GM12865 (cell line): ENCODE results near the gene ZSCAN2.

Experiments
- DNase-seq: peaks from one replicate; pipeline ENCODE4 v3.0.0; 2010; ENCODE audit warnings: low read depth
- H3K4me3 ChIP-seq: 2 replicates; pipeline ENCODE4 v1.5.1; 2011; ENCODE audit warnings: mild to moderate bottlenecking, low read depth, low read length, control low read depth
- CTCF ChIP-seq: IDR thresholded peaks from 2 replicates; pipeline ENCODE4 v1.5.1; 2011; ENCODE audit warnings: low read length, control low read depth, low read depth, inconsistent platforms; ENCODE audit not compliant: insufficient read depth; ENCODE audit errors: missing control alignments

ZSCAN2 gene

DNA sequence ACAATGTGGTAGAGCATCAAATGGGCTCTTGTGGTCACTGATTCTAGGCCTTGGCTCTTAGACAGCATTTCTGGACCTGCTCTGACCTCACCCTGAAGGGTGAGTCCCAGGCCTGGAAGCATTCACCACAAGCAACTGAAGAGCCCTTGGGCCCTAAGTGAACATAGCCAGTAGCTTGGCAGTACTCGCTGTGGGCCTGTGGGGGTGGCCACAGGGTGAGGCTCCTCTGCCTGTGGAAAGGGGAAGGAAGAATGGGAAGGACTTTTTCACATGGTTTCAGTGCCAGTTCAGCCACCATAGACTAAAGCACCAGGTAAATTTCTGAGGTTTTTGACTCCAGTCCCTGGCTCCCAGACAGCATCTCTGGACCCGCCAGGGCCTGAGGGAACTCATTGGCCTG lies 5.1 kb upstream of the ZSCAN2 start:
- no peak for DNase-seq
- no peak overlapping the region for H3K4me3 ChIP-seq
- no peak for TF ChIP-seq CTCF

DNA sequence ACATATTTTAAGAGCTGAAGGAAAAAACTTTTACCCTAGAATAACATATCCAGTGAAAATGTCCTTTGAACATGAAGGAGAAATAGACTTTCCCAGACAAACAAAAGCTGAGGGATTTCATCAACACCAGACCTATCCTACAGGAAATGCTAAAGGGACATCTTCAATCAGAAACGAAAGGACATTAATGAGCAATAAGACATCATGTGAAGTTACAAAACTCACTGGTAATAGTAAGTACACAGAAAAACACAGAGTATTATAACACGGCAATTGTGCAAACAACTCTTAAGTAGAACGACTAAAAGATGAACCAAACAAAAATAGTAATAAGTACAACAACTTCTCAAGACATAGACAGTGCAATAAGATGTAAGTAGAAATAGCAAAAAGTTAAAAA lies 3.5 kb upstream of the ZSCAN2 start:
- no peak overlapping the region for H3K4me3 ChIP-seq
- no peak for TF ChIP-seq CTCF
- no peak for DNase-seq

DNA sequence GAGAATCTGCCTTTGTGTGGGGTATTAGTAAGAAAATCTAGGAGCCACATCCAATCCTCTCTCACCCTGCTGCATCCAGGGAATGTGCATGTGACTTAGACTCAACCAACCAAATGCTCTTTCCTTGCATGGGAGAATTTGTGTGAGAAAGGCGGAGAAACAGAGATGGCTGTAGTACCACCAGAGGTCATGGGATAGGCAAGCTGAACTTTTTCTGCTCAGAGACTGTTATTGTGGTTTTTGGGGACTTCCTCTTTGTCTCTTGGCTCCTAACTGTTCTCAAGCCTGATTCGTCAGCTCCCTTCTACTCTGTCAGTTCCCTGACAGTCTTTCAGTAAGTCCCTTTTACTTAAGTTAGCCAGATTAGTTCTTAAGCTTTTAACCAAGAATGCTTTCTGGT lies 2.6 kb upstream of the ZSCAN2 start:
- no peak overlapping the region for H3K4me3 ChIP-seq
- no peak for TF ChIP-seq CTCF
- peak; percentile 80 for DNase-seq

DNA sequence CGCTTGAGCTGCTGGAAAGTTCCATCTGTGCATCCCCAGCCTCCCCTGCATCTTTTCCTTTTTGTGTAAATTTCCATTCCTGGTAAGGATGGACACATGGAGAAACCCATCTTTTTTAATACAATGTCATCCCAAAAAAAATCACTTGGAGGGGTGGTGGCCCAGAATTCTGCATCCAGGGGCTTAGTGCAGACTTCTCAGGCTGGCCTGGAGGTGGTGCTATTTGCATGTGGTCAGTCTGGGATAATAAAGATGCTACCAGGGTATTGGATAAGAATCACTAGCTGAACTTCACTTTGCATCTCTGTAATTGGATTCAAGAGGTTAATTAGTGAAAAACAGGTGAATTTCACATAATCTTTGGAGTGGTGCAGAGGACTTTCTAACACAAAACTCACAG lies 1.8 kb upstream of the ZSCAN2 start:
- peak; percentile 45 for DNase-seq
- H3K4me3 ChIP-seq, result no peak overlapping the region
- peak; percentile 47 for TF ChIP-seq CTCF

DNA sequence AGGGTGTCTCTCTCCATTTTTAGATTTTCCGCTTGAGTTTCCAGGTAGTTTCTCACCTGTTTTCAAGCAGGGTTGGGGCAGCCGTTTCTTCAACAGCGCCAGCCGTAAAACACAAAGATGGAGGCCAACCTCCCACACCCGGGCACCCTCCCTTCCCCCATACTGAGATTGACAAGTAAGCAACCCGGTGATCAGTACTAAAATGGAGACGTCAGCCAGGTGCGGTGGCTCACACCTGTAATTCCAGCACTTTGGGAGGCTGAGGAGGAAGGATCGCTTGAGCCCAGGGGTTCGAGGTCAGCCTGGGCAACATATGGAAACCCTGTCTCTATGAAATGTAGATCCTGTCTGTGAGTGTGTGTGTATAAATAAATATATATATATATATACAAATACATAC lies 903 bp upstream of the ZSCAN2 start:
- H3K4me3 ChIP-seq, result no peak overlapping the region
- TF ChIP-seq CTCF, result no peak
- DNase-seq, result no peak

- no peak for TF ChIP-seq CTCF
- DNase-seq, result peak; percentile 66
- H3K4me3 ChIP-seq, result peak overlapping the region; percentile 77
Observed at GRCh38 chr15:84600331-84600686, 500 bp upstream of the ZSCAN2 start.

DNA sequence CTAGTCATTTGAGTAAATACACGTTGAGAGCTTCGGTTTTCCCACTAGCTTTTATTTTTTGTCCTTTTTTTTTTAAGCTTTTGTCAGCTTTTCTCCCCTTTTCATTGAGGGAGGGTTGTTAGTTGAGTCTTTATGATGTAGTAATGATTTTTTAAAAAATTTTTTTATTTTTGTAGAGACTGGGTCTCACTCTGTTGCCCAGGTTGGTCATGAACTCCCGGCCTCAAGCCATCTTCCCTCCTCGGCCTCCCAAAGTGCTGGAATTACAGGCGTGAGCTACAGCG lies 688 bp downstream of the ZSCAN2 start:
- no peak for DNase-seq
- TF ChIP-seq CTCF, result no peak
- H3K4me3 ChIP-seq, result peak overlapping the region; percentile 77
